Measurements from ENCODE around the gene BTBD2.

DNA sequence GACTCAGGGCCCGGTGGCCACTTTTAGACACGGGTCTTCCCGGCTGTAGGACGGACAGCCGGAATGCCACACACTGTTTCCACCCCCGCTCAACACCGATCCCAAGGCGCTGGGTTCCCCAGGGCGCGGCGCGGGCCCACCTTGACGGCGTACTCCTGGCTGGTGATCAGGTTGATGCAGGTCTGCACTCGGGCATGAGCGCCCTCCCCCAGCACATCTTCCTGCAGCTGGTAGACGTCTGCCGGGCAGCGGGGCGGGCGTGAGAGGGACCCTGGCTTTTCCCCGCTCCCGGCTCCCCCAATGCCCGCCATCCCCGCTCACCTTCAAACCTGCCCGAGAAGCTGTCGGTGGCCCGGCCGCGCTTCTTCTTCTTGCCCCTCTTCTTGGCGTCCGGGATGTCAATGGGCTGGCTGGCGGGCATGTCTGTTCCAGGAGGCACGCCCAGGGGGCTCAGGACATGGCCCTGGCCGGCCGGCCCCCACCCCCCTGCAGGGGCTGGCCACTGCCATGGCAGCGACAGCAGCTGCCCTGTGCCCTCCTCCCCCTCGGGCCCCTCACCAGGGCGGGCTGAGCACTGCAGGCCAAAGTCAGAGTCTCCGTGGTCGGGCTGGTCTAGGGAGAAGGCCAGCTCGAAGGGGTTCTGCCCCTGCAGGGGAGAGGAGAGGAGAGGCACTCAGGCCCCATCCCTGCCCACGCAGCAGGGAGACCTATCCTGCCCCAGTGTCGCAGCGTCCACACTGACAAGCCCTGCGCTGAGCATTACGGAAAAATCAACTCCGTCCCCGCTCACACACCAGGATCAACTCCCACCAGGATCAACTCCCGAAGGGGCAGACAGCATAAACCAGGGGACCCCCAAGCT is 30.8 kb upstream of the BTBD2 start:
- TF ChIP-seq CTCF (IDR thresholded peaks at IDR 0.05 in 4 of 5, conservative IDR thresholded peaks at IDR 0.05 in 1 of 5) = no peak
- TF ChIP-seq POLR2A (IDR thresholded peaks at IDR 0.05) = no peak
